Parietal lobe (tissue), 2 donors: Measurements from ENCODE around the gene RRAS. TPM values are rescaled to one million over a fixed set of nuclear protein-coding genes. Genes with fewer than 3 reads are reported as not detected.

Source experiments
- small RNA-seq: library from RNA; depleted of rRNA; stranded (forward); fragments of <200 nt; gene quantifications from one replicate; pipeline ENCODE3, GENCODE V24; 2014; ENCODE audit warnings: low replicate concordance
- total RNA-seq: library from RNA; depleted of rRNA; stranded (reverse); fragments of >200 nt; gene quantifications from one replicate; pipeline ENCODE4 v1.2.3, GENCODE V29; 2014

RRAS gene
- 0.94 TPM for total RNA-seq

DNA sequence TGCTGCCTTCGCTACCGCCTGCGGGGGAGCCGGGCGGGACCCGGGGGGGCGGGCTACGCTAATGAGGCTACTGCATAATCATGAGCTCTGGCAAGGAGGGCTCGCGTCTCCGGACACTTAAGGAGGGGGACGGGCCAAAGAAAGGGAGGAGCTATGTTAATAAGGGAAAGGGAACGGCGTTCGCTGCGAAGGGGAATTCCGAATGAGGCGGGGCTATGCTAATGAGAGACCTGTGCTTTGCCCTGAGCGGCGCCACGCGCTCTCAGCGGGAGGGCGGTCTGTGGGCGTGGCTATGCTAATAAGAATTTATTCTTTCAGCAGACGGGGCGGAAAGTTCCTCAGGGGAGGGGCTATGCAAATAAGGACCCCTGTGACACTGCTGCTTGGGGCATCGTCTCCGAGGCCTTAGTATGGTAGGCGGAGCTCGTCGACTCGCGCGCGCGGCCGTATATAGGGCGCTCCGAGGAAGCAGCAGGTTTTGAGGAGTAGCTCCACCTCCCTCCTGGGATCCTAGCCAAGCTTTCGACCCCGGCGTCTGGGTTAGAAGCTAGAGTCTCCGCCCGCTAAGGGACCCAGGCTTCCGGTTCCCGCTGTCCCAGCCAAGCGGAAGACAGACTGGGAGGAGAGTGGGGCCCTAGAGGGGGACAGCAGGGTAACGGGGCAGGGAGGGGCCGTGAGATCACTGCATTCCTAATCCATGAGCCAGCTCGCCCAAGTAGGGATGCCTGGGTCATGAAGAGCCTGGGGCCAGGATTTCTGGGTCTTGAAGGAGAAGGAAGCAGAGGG, at the start of gene RRAS:
TSS of gene RRAS (minus strand) at position 31 of the 786 bp plus-strand sequence. CDS start 45 bp downstream, outside the sequence.

DNA sequence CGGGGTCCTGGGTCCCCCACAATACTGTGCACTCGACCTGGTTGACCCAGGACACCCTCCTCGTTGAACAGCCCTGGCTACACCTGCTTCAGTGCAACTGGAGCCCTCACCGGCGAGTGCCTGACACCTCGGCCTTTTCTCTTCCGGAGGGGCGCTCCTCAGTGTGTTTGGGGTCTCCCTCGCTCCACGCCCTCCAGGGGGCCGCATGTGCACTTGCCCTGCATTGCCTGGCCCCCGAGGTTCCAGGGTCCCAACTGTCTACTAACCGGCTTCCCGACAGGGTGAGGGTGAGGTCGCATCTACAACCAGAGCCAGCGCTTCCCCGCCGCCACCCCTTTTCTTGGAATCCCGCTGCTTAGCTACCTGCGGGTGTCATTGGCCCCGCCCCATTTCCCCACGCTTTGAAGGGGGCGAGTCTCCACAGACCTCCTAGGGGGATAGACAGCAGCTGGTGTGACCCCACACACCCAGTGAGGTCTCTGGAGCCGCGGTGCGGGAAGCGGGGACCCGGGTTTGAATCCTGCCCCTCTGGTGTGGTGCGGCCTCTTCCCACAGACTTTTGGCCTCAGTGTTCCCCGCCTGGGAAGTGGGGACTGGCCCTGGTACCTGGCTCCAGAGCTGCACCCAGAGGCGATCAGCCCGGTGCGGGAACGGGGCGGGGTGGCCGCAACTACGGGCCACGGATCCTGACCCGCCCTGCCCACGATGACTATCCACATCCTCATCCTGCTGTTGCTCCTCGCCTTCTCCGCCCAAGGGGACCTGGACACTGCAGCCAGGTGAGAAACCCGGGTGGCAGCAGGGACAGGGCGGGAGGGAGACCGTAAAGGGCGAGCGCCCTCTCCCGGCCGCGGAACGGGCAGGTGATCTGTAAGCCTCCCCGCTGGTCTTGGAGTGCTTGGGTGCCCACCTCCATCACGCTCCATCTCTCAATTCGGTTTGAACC, 49.5 kb upstream of the RRAS start, which contains the start of gene ADM5:
TSS of gene ADM5 (plus strand) at position 462 of the 946 bp plus-strand sequence. CDS start at position 706, 244 bp downstream.

DNA sequence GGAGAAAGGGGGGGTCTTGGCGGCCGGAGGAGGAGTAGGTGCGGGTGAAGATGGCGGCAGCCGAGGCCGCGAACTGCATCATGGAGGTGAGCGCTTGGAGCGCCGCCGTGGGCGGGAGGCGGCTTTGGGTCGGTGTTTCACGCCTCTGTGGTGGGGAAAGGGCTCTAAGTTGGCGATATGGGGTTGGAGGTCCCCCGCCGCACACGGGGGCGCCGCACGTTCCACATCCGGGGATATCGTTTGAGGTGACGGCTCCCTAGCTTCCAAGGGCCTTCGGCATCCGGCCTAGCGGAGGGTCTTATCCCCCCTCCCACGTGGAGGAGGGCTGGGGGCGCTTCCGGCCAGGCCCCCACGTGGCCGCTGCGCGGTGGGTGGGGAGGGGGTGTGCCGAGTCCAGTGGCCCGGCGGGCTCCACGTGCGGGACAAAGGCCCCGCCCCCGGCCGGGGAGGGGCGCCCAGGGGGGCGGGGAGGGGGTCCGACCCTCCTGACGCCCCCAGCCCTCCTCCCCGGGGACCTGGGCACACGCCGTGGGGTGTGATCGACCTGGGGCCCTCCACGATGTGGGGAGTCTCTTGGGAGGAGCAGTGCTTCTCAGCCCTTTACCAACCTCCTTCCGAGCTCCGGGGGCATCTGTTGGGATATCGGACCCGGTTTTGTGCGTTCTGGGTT, 37.4 kb upstream of the RRAS start, which contains the start of gene PRMT1:
TSS of gene PRMT1 (plus strand) at position 41 of the 670 bp plus-strand sequence. CDS start at position 51, 10 bp downstream.

DNA sequence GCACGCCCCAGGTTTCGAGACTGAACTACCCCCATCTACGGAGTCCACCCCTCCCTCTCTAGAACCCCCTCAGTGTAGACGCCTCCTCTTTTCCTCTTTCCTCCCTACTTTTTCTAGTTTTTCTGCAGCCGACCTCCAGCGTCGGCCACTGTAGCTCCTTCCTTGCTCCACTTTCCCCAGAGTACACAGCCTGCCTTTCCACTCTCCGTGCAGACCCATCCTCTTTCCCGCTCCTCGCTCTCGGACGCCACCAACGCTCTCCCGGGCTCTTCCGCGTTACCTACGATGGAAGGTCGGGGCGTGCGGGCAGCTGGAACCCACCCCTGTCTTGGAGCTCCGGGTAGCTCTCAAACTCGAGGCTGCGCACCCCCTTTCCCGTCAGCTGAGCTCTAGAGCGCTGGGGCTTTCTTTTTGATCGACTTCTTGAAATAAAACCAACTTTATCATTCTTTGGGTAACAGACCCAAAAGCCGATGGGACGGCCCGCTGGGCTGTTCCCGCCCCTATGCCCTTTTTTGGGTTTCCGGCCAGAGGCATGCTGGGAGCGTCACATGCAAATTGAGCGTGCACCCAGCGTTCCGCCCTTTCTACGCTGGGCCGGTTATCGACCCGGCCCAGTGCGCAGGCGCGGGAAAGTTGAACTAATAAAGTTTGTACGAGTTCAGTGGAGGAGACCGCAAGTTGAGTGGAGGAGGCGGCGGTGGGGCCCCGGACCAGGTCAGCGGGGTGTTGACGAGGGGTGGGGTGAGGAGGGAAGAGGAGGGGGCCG, 25.6 kb upstream of the RRAS start, which contains the start of the genes BCL2L12 and IRF3:
TSS of gene BCL2L12 (plus strand) at position 583 of the 769 bp plus-strand sequence. CDS start 760 bp downstream, outside the sequence.
TSS of gene IRF3 (minus strand) at position 507 of the 769 bp plus-strand sequence. CDS start 1,019 bp downstream, outside the sequence.

DNA sequence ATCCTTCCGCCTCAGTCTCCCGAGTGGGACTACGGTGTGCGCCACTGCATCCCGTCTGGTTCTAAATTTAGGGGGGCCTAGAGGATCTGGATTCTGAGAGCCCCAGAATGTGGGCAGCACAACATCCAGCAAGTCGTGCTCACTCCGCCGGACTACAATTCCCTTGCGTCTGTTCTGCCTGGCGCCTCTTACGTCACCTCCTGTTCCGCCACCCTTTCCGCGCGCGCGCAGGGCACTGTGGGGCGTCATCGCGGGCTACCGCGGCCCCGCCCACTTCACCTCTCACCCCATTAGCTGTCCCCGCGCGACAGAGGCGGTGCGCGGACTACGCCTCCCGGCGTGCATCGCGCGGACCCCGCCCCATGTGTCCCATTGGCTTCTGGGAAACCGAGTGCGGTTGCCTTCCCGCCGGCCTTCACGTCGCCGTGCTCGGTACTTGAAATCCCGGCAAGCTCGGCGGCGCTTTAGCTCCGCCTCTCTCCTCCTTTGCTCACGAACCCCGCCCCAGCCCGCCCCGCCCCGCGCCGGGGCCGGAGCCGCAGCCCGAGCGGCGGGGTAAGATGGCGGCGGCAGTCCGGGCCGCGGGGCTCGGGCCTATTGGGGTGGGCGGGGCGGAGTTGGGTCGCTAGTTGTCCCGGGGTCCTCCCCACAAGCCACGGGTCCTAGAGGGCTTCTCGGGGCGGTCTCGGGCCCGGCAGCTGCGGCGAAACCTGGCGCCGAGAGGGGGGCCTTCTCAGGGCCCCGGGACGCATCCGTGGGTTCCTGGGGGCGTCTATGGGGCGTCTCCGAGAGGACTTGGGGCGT, 1.9 kb upstream of the RRAS start, which contains the start of gene SCAF1:
TSS of gene SCAF1 (plus strand) at position 522 of the 804 bp plus-strand sequence. CDS start 2,818 bp downstream, outside the sequence.

DNA sequence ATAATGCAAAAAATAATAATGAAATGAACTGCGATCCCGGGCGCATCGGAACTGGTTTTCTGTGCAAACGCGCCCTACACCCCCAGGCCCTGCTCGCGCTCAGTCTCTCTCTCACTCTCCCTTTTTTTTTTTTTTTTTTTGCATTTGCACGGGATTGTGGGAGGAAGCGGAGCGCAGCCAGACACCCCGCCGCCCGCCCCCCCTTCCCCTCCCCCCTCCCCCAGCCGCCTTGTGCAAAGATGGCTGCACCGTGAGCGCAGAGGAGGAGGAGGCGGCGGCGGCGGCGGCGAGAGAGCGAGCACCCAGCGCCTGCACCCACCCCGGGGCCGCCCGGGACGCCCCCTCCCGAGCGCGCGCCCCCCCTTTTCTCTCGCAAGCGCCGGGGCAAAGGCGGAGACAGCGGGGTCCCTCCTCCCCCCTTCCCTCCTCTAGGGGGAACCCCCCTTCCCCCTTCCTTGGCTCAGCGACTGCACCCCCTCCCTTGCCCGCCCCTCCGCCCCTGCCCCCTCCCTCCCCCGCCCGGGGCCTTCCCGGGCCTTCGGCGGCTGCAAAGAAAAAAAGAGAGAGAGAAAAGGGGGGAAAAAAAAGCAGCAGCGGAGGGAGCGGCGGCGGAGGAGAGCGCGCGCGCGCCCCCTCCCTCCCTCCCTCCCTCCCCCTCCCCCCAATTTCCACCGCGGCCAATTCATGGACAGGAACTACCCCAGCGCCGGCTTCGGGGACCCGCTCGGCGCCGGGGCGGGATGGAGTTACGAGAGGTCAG, 48.8 kb downstream of the RRAS start, which contains the start of gene PRR12:
TSS of gene PRR12 (plus strand) at position 212 of the 760 bp plus-strand sequence. CDS start at position 685, 473 bp downstream.

Small RNA genes within 50 kb of the gene (small RNA-seq; reads per million reads assigned to genes)
- gene MIR5088 = not detected

Other genes starting within 250 kb of the RRAS start
- not detected for gene PTH2, start 216.7 kb downstream of the RRAS start, total RNA-seq
- not detected for gene GFY, start 214.8 kb downstream of the RRAS start, total RNA-seq
- 36.6 TPM for gene SLC17A7, start 198.6 kb downstream of the RRAS start, total RNA-seq
- gene PIH1D1, start 188.3 kb downstream of the RRAS start, total RNA-seq = 62.9 TPM
- gene ALDH16A1, start 186.9 kb downstream of the RRAS start, total RNA-seq = 7.5 TPM
- gene FLT3LG, start 165.9 kb downstream of the RRAS start, total RNA-seq = not detected
- gene RPL13A, start 152.5 kb downstream of the RRAS start, total RNA-seq = 2,146 TPM
- 4,186 TPM for gene RPS11, start 143.7 kb downstream of the RRAS start, total RNA-seq
- gene FCGRT, start 127.5 kb downstream of the RRAS start, total RNA-seq = 11.6 TPM
- gene RCN3, start 112.1 kb downstream of the RRAS start, total RNA-seq = 4.7 TPM
- gene NOSIP, start 59.6 kb downstream of the RRAS start, total RNA-seq = 32.9 TPM
- gene PRRG2, start 58.8 kb downstream of the RRAS start, total RNA-seq = 0.94 TPM
- 15.3 TPM for gene PRR12, start 49.0 kb downstream of the RRAS start, total RNA-seq
- gene SCAF1, start 2.1 kb upstream of the RRAS start, total RNA-seq = 18.8 TPM
- gene IRF3, start 25.7 kb upstream of the RRAS start, total RNA-seq = 11.3 TPM
- not detected for gene BCL2L12, start 25.8 kb upstream of the RRAS start, total RNA-seq
- 243 TPM for gene PRMT1, start 37.1 kb upstream of the RRAS start, total RNA-seq
- gene ADM5, start 49.5 kb upstream of the RRAS start, total RNA-seq = 1.9 TPM
- 58.5 TPM for gene CPT1C, start 51.0 kb upstream of the RRAS start, total RNA-seq
- gene TSKS, start 123.2 kb upstream of the RRAS start, total RNA-seq = not detected
- 70.7 TPM for gene AP2A1, start 126.9 kb upstream of the RRAS start, total RNA-seq
- 20.0 TPM for gene FUZ, start 173.1 kb upstream of the RRAS start, total RNA-seq
- gene MED25, start 178.1 kb upstream of the RRAS start, total RNA-seq = 31.3 TPM
- 183 TPM for gene PTOV1, start 211.0 kb upstream of the RRAS start, total RNA-seq
- gene PNKP, start 227.4 kb upstream of the RRAS start, total RNA-seq = 51.0 TPM
- gene AKT1S1, start 237.2 kb upstream of the RRAS start, total RNA-seq = 5.9 TPM
- gene TBC1D17, start 237.6 kb upstream of the RRAS start, total RNA-seq = 14.4 TPM